K562 (cell line): ENCODE results near the gene SLC35A2. TPM values are rescaled to one million over a fixed set of nuclear protein-coding genes. Genes with fewer than 3 reads are reported as not detected.

Experiments
- ARNT ChIP-seq, 2 experiments: fragments of 450-650 bp; IDR thresholded peaks; 2 replicates each; pipeline ENCODE4 v1.6.1; 2016; ENCODE audit warnings: mild to moderate bottlenecking in 1 of 2
- JUND ChIP-seq, 2 experiments: IDR thresholded peaks; 2 replicates in 1 of 2; 3 replicates in 1 of 2; pipeline ENCODE4 v1.6.1; 2011; ENCODE audit warnings: borderline replicate concordance in 2 of 2, low read depth in 2 of 2, low read length in 2 of 2, improper control_type of control experiment in 1 of 2, missing biosample characterization in 1 of 2, missing genetic modification characterization in 1 of 2, missing genetic modification reagents in 1 of 2
- KAT8 ChIP-seq: fragments of 450-650 bp; IDR thresholded peaks from 2 replicates; pipeline ENCODE4 v1.6.1; 2016; ENCODE audit warnings: low read depth, mild to moderate bottlenecking
- KLF1 ChIP-seq: fragments of 450-650 bp; IDR thresholded peaks from 2 replicates; pipeline ENCODE4 v1.6.1; 2016; ENCODE audit warnings: missing genetic modification characterization, missing compliant biosample characterization
- MXI1 ChIP-seq: IDR thresholded peaks from 2 replicates; pipeline ENCODE4 v1.6.1; 2011; ENCODE audit warnings: low read depth, mild to moderate bottlenecking, improper control_type of control experiment, low read length
- MYNN ChIP-seq, 2 experiments: sonication (generic); formaldehyde crosslinking in 1 of 2; IDR thresholded peaks; 2 replicates each; pipeline versions ENCODE4 v1.5.0 to v1.6.1; 2016 to 2020; ENCODE audit warnings: antibody characterized with exemption in 1 of 2, missing genetic modification reagents in 1 of 2
- NR2C2 ChIP-seq, 2 experiments: fragments of 200-800 bp in 1 of 2; sonication (Bioruptor generic) in 1 of 2; sonication (generic) in 1 of 2; formaldehyde crosslinking in 1 of 2; IDR thresholded peaks; 2 replicates each; pipeline versions ENCODE4 v1.6.1 to v1.8.0; 2016 to 2022; ENCODE audit warnings: mild to moderate bottlenecking in 1 of 2, missing compliant biosample characterization in 1 of 2, missing genetic modification characterization in 1 of 2, missing genetic modification reagents in 1 of 2
- NRF1 ChIP-seq, 2 experiments: fragments of 450-650 bp; IDR thresholded peaks in 1 of 2; conservative IDR thresholded peaks in 1 of 2; 2 replicates each; pipeline ENCODE4 v1.6.1; 2014; ENCODE audit warnings: mild to moderate bottlenecking in 2 of 2
- PCBP2 ChIP-seq: fragments of 200-400 bp; formaldehyde crosslinking; IDR thresholded peaks from 2 replicates; pipeline ENCODE4 v1.6.1; 2018; ENCODE audit warnings: low read length, low read depth, mild to moderate bottlenecking, moderate library complexity; ENCODE audit not compliant: poor library complexity, severe bottlenecking
- PML ChIP-seq: IDR thresholded peaks from 2 replicates; pipeline ENCODE4 v1.6.1; 2012; ENCODE audit warnings: low read length, inconsistent platforms
- POLR2AphosphoS2 ChIP-seq: IDR thresholded peaks from 2 replicates; pipeline ENCODE4 v1.6.1; 2012; ENCODE audit warnings: low read length, improper control_type of control experiment
- RBM34 ChIP-seq: fragments of 200-400 bp; formaldehyde crosslinking; IDR thresholded peaks from 2 replicates; pipeline ENCODE4 v1.6.1; 2018; ENCODE audit warnings: low read length, borderline replicate concordance; ENCODE audit not compliant: insufficient read depth
- RBM39 ChIP-seq: fragments of 200-400 bp; formaldehyde crosslinking; optimal IDR thresholded peaks from 2 replicates; pipeline ENCODE3; 2018; ENCODE audit warnings: low read depth, low read length
- XRCC5 ChIP-seq: fragments of 200-400 bp; formaldehyde crosslinking; IDR thresholded peaks from 2 replicates; pipeline ENCODE4 v1.6.1; 2017; ENCODE audit warnings: low read depth, mild to moderate bottlenecking, low read length
- ZNF354B ChIP-seq: fragments of 250-450 bp; sonication (Bioruptor Pico); IDR thresholded peaks from 2 replicates; pipeline ENCODE4 v1.4.0; 2020
- ZNF830 ChIP-seq: fragments of 250-450 bp; sonication (Bioruptor Pico); IDR thresholded peaks from 2 replicates; pipeline ENCODE4 v1.5.0; 2021; ENCODE audit warnings: mild to moderate bottlenecking
- ZSCAN32 ChIP-seq: fragments of 450-650 bp; formaldehyde crosslinking; IDR thresholded peaks from 2 replicates; pipeline ENCODE4 v1.4.0; 2020; ENCODE audit warnings: mild to moderate bottlenecking, moderate library complexity
- polyA plus RNA-seq, 8 experiments: library from polyadenylated mRNA; depleted of rRNA in 4 of 8; stranded (reverse) in 5 of 8; unstranded in 3 of 8; fragments of >200 nt; fragmentation: Nextera tagmentation in 2 of 8; fragmentation: Illumina TruSeq in 1 of 8; extraction: Ambion mirVana in 2 of 8; extraction: Trizol in 1 of 8; gene quantifications; 2 replicates each; pipeline versions ENCODE4 v1.2.1 to v1.2.3, GENCODE V29; 2011 to 2014; ENCODE audit warnings: inconsistent platforms in 1 of 8, missing spikeins in 1 of 8
- total RNA-seq, 7 experiments: library from RNA; depleted of rRNA in 6 of 7; stranded (reverse); fragments of >200 nt in 6 of 7; fragmentation: Illumina TruSeq in 2 of 7; extraction: Trizol in 2 of 7; gene quantifications; 2 replicates each; pipeline versions ENCODE4 v1.2.1 to v1.2.3, GENCODE V29; 2011 to 2021; ENCODE audit warnings: low replicate concordance in 1 of 7
- TF ChIP-seq, protein P1 (sequence below): fragments of 250-450 bp; sonication (Bioruptor Pico); IDR thresholded peaks from 2 replicates; pipeline ENCODE4 v1.4.0; 2020
- TF ChIP-seq, protein P2 (sequence below): fragments of 450-650 bp; IDR thresholded peaks from 2 replicates; pipeline ENCODE4 v1.6.1; 2016; ENCODE audit warnings: missing biosample characterization, missing genetic modification characterization
- TF ChIP-seq, protein P3 (sequence below): sonication (generic); formaldehyde crosslinking; IDR thresholded peaks from 2 replicates; pipeline ENCODE4 v1.8.1; 2023; ENCODE audit warnings: mild to moderate bottlenecking, missing genetic modification reagents

Gene SLC35A2
- total and polyA plus RNA-seq, 9 of the 15 experiments (the other 6 are each of a cell fraction or from before 2014, with no cell fraction given) = 3.3 to 38.9 (median 20.0) TPM

DNA sequence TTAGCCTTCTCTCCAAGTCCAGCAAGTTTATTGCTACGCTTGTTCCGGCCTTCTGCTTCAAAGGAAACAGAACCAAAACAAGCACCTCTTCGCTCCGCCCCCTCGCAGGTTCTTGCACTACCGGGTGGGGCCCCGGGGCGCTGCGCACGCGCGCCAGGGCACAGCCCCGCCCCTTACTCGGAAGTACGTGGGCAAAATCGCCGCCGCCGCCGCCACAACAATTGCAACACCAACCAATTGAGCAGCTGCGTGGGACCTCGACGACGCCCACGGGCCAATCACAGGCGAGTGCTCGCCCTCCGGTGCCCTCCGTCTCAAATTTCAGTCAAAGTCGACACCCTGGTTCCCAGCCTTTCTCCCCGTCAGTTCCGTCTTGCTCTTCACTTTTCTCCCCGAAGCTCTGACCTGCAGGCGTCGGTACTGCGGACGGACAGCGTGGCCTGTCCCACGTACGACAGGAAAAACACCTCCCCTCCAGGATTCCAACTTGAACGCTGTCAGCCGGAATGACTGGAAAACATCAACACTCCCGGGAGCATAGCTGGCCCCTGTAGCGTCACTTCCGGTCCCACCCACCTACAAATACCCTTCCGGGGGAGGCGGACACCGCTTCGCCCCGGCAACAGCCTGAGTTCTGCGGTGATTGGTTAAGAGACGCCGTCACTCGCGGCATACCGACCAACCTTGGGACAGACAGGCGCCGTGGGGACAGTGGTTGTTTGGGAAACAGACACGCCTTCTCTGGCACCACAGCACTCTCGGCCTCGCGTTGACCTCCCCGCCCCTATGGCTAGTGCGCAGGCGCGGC is 46.6 kb upstream of the SLC35A2 start (continued):
- TF ChIP-seq NR2C2 (CRISPR knock-in tag; IDR thresholded peaks at IDR 0.05) (no peak), NR2C2 (tag; IDR thresholded peaks at IDR 0.05) (peak; percentile 98), KLF1 (peak; percentile 41; the same call in 1 of the 2 replicates), ZNF830 (CRISPR knock-in tag) (no peak), PCBP2 (no peak), KAT8 (no peak), NRF1 (conservative IDR thresholded peaks at IDR 0.05 in 1 of 2, IDR thresholded peaks at IDR 0.05 in 1 of 2) (peak; percentile 97), RBM34 (no peak), MYNN (IDR thresholded peaks at IDR 0.05) (no peak), MYNN (CRISPR knock-in tag; IDR thresholded peaks at IDR 0.05) (no peak), MXI1 (peak; percentile 78), XRCC5 (no peak), ZNF354B (no peak), POLR2AphosphoS2 (no peak), ARNT (IDR thresholded peaks at IDR 0.05) (0 out of 4 replicates have a peak, but pooled peaks of 1 of the 2 experiments have one; percentile 31), RBM39 (no peak), JUND (IDR thresholded peaks at IDR 0.05; ENCODE audit: borderline replicate concordance, low read depth, low read length) (peak; percentile 19; the same call in 1 of the 2 replicates), JUND (tag; IDR thresholded peaks at IDR 0.05; ENCODE audit: borderline replicate concordance, low read depth, low read length) (no peak), PML (peak; percentile 31), ZSCAN32 (no peak)
- TF ChIP-seq, protein P1, sequence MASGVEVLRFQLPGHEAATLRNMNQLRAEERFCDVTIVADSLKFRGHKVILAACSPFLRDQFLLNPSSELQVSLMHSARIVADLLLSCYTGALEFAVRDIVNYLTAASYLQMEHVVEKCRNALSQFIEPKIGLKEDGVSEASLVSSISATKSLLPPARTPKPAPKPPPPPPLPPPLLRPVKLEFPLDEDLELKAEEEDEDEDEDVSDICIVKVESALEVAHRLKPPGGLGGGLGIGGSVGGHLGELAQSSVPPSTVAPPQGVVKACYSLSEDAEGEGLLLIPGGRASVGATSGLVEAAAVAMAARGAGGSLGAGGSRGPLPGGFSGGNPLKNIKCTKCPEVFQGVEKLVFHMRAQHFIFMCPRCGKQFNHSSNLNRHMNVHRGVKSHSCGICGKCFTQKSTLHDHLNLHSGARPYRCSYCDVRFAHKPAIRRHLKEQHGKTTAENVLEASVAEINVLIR (CRISPR knock-in tag) = peak; percentile 66
- TF ChIP-seq, protein P2, sequence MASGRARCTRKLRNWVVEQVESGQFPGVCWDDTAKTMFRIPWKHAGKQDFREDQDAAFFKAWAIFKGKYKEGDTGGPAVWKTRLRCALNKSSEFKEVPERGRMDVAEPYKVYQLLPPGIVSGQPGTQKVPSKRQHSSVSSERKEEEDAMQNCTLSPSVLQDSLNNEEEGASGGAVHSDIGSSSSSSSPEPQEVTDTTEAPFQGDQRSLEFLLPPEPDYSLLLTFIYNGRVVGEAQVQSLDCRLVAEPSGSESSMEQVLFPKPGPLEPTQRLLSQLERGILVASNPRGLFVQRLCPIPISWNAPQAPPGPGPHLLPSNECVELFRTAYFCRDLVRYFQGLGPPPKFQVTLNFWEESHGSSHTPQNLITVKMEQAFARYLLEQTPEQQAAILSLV (tag) = no peak
- TF ChIP-seq, protein P3, sequence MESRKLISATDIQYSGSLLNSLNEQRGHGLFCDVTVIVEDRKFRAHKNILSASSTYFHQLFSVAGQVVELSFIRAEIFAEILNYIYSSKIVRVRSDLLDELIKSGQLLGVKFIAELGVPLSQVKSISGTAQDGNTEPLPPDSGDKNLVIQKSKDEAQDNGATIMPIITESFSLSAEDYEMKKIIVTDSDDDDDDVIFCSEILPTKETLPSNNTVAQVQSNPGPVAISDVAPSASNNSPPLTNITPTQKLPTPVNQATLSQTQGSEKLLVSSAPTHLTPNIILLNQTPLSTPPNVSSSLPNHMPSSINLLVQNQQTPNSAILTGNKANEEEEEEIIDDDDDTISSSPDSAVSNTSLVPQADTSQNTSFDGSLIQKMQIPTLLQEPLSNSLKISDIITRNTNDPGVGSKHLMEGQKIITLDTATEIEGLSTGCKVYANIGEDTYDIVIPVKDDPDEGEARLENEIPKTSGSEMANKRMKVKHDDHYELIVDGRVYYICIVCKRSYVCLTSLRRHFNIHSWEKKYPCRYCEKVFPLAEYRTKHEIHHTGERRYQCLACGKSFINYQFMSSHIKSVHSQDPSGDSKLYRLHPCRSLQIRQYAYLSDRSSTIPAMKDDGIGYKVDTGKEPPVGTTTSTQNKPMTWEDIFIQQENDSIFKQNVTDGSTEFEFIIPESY = no peak
